Measurements from ENCODE around the gene VAV2.

The VAV2 gene

DNA sequence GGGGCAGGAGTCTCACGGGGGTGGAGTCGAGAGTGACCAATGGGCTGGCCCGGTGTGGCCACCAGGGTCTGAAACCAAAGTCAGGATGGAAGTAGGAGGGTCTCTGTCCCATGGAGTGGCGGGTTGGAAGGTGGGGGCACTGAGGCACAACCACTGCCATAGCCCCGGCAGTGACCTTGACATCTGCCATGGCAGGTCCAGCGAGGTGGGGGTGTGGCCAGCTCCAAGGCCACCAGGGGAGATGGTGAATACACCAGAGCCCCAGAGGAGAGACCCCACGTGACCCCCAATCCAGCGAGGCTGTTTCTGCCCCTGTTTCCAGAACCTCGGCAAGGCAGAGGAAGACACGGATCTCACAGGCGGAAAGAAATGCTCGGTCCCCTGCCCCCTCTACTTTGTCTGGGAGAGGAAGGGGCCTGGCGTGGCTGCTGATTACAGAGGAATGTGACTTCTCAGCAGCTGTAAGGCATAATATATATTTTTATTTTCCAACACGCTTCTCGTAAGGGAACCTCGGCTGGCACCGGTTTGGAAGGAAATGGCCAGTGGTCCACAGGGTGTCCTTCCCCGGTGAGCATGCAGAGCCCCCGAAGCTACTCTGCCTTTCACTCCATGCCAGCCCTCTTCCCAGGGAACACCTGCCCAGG is 148.2 kb downstream of the VAV2 start:
- in situ Hi-C loops (cut with MboI; ENCODE audit: low sequenced_read_pairs): no loop called here

DNA sequence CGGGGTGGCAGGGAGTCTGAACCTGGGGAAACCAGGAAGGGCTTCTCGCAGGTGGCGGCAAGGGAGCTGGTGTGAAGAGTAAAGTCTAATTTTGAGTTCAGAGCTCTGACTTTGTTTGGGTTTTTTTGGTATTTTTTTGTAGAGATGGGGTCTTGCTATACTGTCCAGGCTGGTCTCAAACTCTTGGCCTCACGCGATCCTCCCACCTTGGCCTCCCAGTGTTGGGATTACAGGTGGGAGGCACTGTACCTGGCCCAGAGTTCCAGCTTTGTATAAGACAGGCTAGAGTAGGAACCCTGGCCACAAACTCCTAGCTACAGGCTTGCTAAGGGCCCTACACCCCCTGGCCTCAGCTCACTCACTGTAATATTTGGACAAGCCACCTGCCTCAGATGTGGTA is 148.9 kb downstream of the VAV2 start:
- in situ Hi-C loops (cut with MboI; ENCODE audit: low sequenced_read_pairs): no loop called here

DNA sequence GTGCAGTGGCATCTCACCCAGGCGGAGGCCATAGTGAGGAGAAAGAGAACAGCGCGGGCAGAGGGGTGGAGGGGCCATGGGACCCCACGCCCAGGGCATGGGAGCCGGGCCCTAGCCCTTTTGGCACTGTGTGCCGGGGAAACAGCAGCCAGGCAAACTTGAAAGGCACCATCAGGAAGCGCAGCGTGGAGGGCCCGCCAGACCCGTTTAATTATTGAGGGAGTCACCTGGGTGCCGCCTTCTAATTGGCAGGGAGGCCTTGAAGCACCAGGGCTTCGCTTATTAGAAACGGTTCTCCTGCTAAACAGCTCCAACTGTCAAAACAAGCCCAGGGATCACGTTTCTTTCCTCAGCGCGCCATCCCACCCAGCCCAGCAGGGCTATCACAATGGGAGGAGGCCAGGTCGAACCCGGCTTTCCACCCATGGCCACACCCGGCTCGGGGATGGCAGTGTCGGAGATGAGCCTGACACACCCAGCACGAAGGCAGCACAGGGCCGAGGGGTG is 149.3 kb downstream of the VAV2 start:
- in situ Hi-C loops (cut with MboI; ENCODE audit: low sequenced_read_pairs): no loop called here

DNA sequence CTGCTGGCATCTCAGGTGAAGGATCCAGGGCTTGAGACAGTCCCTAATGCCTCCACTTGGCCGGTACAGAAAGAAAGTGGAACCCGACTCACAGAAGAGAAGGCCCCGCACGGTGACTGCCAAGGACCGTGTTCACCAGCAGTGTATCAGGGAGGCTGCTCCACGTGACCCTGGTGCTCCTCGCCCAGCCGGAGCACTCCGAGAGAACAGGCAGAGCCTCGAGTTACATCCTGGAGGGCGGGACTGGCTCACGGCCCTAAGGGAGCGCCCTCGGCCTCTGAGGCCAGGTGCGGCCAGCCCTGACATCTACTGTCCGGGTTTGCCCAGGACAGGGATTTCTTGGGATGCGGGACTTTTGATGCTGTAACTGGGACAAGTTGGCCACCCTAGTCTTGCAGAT is 149.9 kb downstream of the VAV2 start:
- in situ Hi-C loops (cut with MboI; ENCODE audit: low sequenced_read_pairs): no loop called here

DNA sequence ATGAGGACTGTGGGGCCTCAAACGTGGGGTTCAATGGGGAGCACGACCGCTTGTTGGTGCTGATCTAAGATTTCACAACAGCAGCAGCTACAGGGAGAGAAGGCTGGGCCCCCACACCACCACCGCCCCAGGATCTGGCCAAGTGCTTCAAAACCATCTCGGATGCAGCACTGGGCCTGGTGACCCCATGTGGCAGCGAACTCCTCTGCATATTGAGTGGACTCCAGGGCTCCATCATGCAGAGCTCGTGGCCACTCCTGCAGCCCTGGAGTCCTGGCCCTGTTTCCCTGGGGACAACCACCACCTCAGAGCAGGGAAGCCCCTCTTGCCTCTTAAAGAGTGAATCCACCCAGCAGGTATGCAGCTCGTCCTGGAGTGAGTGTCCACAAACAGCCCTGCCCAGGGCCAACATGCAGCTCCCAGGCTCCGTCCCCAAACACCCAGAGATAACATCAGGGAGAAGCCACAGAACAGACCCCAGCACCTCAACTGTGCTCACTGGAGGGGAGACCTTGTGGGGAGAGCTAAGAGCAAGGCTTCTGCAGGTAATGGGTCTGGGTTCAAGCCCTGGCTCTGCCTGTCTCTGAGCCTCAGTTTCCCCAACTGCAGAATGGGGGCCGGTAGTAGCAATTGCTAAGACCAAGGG is 150.8 kb downstream of the VAV2 start:
- in situ Hi-C loops (cut with MboI; ENCODE audit: low sequenced_read_pairs): no loop called here

DNA sequence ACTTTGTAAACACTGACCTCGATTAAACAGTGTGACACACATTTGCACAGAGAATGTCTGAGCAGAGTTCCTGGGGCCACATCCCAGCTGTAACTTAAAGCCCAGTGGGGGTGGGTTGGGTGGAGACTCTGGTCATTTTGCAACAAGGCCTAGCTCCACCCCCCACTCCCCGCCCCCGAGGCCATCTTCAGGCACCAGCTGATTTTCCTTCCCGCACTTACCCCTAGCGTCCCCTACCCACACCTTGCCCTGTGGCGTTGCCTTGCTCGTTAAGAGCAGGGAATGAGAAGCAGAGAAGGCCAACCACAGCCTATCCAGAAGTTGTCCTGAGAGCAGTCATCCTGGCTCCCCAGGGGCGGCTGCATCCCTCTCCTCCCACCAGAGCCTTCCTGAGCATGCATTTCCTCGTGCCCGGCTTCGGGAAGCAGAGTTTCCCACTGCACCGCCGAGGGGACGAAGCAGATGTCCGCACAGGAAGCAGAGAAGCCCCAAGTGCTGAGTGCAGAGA is 152.2 kb downstream of the VAV2 start:
- in situ Hi-C loops (cut with MboI; ENCODE audit: low sequenced_read_pairs): no loop called here

DNA sequence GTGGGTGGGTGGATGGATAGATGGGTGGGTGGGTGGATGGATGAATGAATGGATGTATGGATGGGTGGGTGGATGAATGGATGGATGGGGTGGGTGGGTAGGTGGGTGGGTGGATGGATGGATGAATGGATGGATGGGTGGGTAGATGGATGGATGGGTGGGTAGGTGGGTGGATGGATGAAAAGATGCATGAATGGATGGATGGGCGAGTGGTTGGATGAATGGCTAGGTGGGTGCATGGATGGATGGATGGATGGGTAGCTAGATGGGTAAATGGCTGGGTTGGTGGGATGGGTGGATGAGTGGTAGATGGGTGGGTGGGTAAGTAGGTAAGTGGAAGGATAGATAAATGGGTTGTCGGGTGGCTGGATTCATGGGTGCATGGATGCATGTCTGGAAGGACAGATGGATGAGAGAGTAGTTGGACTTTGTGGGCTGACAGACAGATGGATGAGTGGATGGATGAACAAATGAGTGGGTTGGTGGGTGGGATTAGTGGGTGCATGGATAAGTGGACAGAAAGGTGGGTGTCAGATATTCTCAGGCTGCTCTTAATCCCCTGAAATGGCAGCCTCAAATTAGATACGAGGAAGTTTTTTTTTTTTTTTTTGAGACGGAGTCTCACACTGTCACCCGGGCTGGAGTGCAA is 153.1 kb downstream of the VAV2 start:
- in situ Hi-C loops (cut with MboI; ENCODE audit: low sequenced_read_pairs): no loop called here

DNA sequence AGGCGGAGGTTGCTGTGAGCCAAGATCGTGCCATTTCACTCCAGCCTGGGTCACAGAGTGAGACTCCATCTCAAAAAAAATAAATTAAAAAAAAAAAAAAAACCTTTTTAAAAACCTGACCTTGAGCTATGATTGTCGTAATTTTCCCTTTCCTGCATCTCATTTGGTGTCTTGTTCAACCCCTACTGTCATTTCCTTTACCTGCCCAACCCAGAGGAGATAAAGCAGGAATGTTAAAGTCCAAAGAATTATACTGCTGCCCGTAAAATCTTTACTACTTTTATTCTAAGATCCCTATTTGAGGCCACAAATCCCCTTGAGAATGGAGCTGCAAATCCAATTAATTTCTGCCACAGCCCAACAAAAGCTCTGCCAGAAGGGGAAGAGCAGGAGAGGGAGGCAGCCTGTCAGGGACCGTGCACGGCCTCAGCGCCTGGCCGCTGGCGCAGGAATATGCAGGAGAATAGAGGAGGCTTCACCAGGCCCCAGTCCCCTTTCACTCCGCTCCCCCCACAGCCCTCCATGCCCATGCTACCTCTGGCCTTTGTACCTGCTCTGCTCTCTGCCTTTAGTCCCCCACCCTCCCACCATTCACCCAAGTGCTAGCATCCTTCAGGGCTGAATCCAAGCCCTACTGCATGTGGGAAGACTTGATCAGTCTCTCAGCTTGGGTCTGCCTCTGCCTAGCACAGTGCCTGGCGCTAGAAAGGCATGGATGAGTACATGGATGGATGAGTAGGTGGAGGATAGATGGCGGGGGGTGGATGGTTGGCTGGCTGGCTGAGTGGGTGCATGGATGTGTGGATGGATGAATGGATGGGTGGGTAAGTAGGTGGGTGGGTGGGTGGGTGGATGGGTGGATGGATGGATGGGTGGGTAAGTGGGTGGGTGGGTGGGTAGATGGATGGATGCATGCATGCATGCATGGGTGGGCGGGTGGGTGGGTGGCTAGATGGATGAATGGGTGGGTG is 154.2 kb downstream of the VAV2 start:
- in situ Hi-C loops (cut with MboI; ENCODE audit: low sequenced_read_pairs): no loop called here

DNA sequence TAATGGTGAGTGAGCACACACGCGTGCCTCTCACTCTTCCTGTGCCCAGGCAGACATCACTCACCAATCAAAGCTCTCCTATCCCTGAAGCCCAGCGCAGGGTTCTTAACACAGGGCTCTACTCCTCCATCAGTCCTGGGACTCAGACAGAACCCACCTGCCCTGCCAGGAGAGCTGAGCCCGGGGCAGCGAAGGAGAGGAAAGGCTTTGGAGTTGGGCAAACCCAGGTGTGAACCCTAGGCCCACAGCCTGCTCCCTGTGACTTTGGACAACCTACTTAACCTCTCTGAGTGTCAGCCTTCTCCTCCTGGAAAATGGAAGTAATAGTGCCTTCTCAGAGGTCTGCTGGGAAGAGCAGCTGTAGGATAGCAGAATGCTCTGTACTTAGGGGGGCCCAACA is 155.3 kb downstream of the VAV2 start:
- in situ Hi-C loops (cut with MboI; ENCODE audit: low sequenced_read_pairs): no loop called here

DNA sequence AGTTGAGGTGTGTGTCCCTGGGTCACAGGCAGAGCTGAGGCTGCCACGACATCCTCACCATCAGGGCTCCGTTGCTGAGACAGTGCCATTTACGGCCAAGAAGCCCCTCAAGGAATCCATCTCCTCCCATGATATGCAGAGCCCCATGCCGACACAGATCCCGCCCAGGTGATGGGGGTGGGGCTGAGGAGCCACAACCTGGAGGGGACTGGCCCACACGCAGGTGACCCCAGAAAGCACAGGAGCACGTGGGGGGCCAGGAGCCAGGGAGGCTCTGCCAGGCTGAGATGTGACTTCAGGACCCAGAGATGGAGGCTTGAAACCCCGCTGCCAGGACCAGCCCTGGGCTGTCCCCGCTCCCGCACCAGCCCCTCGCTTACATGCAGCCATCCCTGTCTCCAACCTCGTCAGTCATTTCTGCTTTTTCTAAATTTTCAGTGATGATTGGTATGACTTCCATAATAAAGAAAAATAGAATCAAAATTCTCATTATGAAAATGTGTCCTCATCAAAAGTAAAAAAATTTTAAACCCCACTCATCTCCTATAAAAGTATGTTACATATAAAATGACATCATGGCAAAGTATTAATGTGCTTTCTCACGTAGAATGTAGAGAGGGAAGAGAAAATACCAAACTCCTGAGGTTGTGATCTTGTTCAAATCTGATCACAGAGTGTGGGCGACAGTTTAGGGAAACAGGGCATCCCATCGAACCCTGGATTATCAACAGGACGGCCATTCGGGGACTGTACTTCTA is 155.9 kb downstream of the VAV2 start:
- in situ Hi-C loops (cut with MboI; ENCODE audit: low sequenced_read_pairs): no loop called here

DNA sequence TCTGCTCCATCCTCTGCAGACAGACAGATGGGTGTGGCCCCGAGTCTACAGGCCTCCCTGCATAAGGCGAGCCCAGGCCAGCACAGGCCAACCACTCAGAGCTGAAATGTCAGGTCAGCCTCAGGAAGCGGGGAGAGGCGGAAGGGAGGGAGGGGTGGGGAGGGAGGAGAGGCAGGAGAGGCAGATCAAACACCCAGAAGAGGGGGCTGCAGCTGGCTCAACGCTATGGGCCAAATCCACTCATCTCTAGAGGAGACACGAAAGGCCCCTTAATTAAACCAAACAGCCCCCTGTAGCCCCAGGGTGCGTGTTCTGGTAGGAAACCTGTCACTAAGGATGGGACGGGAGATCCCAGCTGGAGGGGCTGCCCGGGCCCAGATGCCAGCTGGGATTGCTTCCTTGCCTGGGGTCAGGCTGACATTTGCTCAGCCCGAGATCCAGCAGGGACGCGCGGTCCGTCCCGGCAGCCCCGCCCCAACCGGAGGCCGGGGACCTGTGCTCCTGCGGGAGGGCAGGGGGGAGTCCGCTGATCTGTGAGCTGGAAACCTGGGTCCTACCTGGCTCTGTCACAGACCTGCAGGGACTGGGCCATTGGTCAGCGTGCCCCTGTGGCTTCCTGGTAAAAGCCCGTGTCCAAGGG is 156.7 kb downstream of the VAV2 start:
- in situ Hi-C loops (cut with MboI; ENCODE audit: low sequenced_read_pairs): no loop called here

DNA sequence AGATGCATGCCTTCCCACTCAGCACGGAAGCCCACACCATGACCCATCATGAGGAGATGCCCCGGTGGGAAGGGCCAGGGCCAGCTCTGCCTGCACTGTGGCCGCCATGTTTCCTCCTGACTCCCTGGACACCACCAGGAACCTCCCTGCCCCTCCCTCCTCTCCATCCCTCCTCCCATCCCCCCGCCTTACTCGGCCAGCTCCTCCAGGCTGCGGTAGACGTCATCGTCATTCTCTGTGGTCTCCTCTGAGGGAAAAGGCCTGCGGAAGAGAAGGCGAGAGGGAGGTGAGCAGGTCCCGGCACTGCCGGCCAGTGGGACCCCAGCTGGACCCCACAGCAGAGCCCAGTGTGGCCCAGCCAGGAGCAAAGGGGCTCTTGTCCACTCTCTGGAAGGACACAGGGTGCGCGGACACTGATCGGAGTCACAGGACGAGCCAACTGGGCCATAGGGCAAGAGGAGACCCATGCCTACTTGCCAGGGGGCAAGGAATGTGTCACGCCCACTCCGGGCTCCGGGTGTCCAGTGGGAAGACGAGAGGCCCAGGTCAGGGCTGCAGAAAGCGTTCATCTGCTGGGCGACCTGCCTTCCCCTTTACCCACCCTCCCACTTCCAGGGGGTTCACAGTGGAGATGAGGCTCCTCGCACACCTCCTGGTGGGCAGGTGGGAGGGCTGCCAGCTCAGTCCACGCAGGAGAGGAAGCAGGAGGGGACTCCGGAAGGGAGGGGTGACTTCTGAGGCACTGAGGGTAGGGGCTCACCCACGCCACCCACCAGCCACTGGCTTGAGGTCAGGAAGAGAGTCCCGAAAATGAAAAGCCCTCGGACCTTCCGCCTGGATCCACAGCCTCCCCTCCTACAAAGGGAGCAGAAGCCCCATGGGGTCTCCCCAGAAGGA is 157.8 kb downstream of the VAV2 start:
- in situ Hi-C loops (cut with MboI; ENCODE audit: low sequenced_read_pairs): no loop called here

DNA sequence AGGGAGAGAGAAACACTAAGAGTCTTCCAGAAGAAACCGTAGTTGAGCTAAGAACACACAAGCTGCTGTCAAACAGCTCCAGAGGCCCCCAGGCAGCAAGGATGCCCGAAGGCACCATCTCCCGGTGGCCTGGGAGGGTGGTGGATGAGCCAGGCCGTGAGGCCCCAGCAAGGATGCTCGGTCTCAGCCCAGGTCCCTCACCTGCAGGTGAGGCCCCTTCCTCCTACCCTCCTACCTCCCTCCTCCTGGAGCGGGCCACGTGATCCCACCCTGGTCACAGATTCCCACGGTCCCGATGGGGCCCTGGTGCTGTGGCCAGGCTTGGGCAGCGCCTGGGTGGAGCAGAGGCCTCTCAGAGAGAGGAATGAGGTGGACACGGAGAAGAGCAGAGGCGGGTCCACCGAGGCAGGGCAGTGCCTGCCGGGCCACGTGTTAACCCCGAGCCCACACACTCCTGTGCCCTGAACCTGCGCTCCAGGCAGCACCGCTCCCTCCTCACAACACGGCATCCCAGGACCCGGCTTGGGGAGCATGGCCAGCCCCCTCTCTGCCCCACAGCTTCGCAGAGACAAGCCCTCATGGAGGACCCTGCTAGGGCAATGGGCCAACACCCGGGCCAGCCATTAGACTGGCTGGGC is 158.6 kb downstream of the VAV2 start:
- in situ Hi-C loops (cut with MboI; ENCODE audit: low sequenced_read_pairs): no loop called here

DNA sequence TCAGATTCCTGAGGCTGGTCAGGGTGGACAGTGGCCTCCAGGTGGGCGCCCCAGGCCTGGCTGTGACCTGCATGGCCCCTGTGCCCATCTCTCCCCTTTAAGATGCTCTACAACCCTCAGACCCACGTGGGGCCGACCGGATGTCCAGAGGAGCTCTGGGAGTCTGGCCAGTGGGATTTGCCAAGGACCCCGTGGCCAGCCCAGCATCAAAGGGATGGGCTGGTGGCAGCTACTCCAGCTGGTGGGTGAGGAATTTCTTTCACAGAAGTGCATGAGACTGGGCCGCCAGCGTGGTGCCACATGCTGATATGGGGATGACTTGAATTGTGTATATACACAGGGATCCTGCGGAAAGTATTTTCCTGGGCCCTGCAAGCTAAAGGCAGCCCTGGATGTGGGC is 159.2 kb downstream of the VAV2 start:
- in situ Hi-C loops (cut with MboI; ENCODE audit: low sequenced_read_pairs): no loop called here

DNA sequence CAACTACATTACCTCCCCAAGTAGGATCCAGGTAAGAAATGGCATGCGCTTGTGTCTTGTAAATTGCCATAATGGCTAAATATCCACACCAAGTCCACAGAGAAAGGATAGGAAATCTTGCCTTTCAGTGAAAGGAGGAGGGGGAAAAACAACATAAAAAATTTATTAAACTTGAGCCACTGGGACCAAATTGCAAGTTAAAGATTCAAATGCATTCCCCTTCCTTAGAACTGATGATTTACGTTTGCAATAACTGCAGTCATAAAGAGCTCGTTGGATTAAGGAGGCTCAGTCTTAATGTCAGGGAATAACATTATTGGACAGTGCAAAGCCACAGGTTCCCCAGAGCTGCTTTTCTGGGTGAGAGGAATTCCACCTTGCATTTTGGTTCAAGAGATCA is 161.4 kb downstream of the VAV2 start:
- in situ Hi-C loops (cut with MboI; ENCODE audit: low sequenced_read_pairs): no loop called here

DNA sequence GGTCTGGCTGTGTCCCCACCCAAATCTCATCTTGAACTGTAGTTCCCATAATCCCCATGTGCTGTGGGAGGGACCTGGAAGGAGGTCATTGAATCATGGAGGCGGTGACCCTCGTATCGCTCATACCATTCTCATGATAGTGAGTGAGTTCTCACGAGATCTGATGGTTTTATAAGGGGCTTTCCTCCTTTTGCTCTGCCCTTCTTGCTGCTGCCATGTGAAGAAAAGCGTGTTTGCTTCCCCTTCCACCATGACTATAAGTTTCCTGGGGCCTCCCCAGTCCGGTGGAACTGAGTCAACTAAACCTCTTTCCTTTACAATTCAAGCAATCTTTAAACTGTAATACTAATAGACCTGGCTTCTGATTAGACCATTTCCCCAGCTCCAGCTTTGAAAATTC is 161.8 kb downstream of the VAV2 start:
- in situ Hi-C loops (cut with MboI; ENCODE audit: low sequenced_read_pairs): no loop called here

DNA sequence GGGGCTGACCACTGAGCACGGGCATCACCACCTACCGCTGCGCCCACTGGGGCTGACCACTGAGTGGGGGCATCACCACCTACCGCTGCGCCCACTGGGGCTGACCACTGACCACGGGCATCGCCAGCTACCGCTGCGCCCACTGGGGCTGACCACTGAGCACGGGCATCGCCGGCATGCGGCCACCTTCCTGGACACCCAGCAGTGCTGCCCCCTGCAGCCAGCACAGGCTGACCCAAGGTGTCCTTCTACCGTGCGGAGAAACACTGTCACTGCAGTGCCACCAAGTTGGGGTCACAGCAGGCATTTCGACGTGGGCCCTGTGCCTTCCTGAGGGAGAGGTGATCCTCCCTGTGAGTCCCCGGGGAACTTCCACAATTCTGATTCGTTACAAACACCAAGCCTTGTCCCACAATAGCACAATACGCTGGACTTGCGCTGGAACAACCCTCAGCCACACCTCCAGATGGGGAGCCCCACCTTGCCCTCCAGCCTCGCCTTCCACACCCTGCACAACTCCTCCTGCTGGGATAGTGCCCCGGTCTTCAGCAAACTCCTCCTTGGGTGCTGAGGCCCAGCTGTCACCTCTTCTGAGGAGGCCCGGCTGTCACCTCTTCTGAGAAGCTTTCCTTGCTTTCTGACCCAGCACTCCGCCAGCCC is 163.7 kb downstream of the VAV2 start:
- in situ Hi-C loops (cut with MboI; ENCODE audit: low sequenced_read_pairs): no loop called here

All from HL-60/S4 treated with retinoic acid at 250 ng/mL for 4 days and 3 days (cell line).